ENCODE results near the gene TRIM71.

TRIM71 gene

DNA sequence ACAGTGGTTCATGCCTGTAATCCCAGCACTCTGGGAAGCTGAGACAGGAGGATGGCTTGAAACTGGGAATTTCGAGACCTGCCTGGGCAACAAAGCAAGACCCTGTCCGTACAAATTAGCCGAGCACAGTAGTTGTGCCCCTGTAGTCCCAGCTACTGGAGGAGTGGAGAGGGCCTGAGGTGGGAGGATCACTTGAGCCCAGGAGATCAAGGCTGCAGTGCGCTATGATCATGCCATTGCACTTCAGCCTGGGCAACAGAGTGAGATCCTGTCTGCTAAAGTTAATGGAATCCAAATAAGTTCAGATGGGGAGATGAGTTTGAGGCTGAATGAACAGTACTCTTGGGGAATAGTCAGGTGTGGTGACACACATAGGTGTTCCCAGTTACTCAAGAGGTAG, 14.4 kb downstream of the TRIM71 start:
- no peak for TF ChIP-seq CTCF (IDR thresholded peaks at IDR 0.05; ENCODE audit: insufficient read depth, low read length)
- TF ChIP-seq GABPA (IDR thresholded peaks at IDR 0.05; ENCODE audit: low read depth), result no peak
- no peak for TF ChIP-seq SPI1 (IDR thresholded peaks at IDR 0.05; ENCODE audit: borderline replicate concordance, low read depth)
- TF ChIP-seq, protein P1, sequence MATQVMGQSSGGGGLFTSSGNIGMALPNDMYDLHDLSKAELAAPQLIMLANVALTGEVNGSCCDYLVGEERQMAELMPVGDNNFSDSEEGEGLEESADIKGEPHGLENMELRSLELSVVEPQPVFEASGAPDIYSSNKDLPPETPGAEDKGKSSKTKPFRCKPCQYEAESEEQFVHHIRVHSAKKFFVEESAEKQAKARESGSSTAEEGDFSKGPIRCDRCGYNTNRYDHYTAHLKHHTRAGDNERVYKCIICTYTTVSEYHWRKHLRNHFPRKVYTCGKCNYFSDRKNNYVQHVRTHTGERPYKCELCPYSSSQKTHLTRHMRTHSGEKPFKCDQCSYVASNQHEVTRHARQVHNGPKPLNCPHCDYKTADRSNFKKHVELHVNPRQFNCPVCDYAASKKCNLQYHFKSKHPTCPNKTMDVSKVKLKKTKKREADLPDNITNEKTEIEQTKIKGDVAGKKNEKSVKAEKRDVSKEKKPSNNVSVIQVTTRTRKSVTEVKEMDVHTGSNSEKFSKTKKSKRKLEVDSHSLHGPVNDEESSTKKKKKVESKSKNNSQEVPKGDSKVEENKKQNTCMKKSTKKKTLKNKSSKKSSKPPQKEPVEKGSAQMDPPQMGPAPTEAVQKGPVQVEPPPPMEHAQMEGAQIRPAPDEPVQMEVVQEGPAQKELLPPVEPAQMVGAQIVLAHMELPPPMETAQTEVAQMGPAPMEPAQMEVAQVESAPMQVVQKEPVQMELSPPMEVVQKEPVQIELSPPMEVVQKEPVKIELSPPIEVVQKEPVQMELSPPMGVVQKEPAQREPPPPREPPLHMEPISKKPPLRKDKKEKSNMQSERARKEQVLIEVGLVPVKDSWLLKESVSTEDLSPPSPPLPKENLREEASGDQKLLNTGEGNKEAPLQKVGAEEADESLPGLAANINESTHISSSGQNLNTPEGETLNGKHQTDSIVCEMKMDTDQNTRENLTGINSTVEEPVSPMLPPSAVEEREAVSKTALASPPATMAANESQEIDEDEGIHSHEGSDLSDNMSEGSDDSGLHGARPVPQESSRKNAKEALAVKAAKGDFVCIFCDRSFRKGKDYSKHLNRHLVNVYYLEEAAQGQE (IDR thresholded peaks at IDR 0.05; ENCODE audit: insufficient replicate concordance, low read depth), result no peak
- no peak for TF ChIP-seq POLR2AphosphoS5 (IDR thresholded peaks at IDR 0.05; ENCODE audit: low read depth)
- Histone ChIP-seq H3K27ac (replicated peaks) (no peak overlapping the region), H3K4me3 (replicated peaks; ENCODE audit: insufficient read depth, low read length) (no peak overlapping the region), H3K27me3 (ENCODE audit: insufficient read depth, poor library complexity, severe bottlenecking) (no peaks in the 10 kb centered on the region)
- DNase-seq (ENCODE audit: low read depth in 1 of 2, low spot score in 1 of 2), result no peak

GRCh38 chr3:32835049-32835371, 17.2 kb downstream of the TRIM71 start:
- no peak overlapping the region for H3K4me3 ChIP-seq (replicated peaks; ENCODE audit: insufficient read depth, low read length)
- DNase-seq (ENCODE audit: low read depth in 1 of 2, low spot score in 1 of 2), result no peak
- no peak for TF ChIP-seq POLR2AphosphoS5 (IDR thresholded peaks at IDR 0.05; ENCODE audit: low read depth)
- TF ChIP-seq CTCF (IDR thresholded peaks at IDR 0.05; ENCODE audit: insufficient read depth, low read length), result no peak
- TF ChIP-seq, protein P1 (IDR thresholded peaks at IDR 0.05; ENCODE audit: insufficient replicate concordance, low read depth), result no peak
- no peak for TF ChIP-seq SPI1 (IDR thresholded peaks at IDR 0.05; ENCODE audit: borderline replicate concordance, low read depth)
- no peak for TF ChIP-seq GABPA (IDR thresholded peaks at IDR 0.05; ENCODE audit: low read depth)
- H3K27me3 ChIP-seq (ENCODE audit: insufficient read depth, poor library complexity, severe bottlenecking), result no peaks in the 10 kb centered on the region
- H3K27ac ChIP-seq (replicated peaks), result no peak overlapping the region

GRCh38 chr3:32835961-32836360, 18.2 kb downstream of the TRIM71 start:
- no peak for TF ChIP-seq SPI1 (IDR thresholded peaks at IDR 0.05; ENCODE audit: borderline replicate concordance, low read depth)
- TF ChIP-seq, protein P1 (IDR thresholded peaks at IDR 0.05; ENCODE audit: insufficient replicate concordance, low read depth), result no peak
- no peak for TF ChIP-seq CTCF (IDR thresholded peaks at IDR 0.05; ENCODE audit: insufficient read depth, low read length)
- no peak for TF ChIP-seq POLR2AphosphoS5 (IDR thresholded peaks at IDR 0.05; ENCODE audit: low read depth)
- TF ChIP-seq GABPA (IDR thresholded peaks at IDR 0.05; ENCODE audit: low read depth), result no peak
- H3K27me3 ChIP-seq (ENCODE audit: insufficient read depth, poor library complexity, severe bottlenecking), result no peaks in the 10 kb centered on the region
- H3K27ac ChIP-seq (replicated peaks), result no peak overlapping the region
- DNase-seq (ENCODE audit: low read depth in 1 of 2, low spot score in 1 of 2), result no peak
- H3K4me3 ChIP-seq (replicated peaks; ENCODE audit: insufficient read depth, low read length), result no peak overlapping the region

All from HL-60 (cell line).